Activated CD4-positive, CD25-positive, alpha-beta regulatory T cell treated with anti-CD3 and anti-CD28 coated beads, Interleukin-2, amount 50 U/mL, for 16 hours (primary cell): Measurements from ENCODE around the gene SLC27A4.
A peak's percentile ranks its signal among the peaks of the same experiment; 100 is the strongest.
"Not testable (repeated sequence)": the region's sequence is repeated elsewhere in the genome, so short reads cannot be mapped to it uniquely, and the experiment has no call there.

Experiments
- DNase-seq: peaks from one replicate; pipeline ENCODE4 v3.0.0-alpha.2; 2020; ENCODE audit warnings: low read depth, low spot score

The SLC27A4 gene

DNA sequence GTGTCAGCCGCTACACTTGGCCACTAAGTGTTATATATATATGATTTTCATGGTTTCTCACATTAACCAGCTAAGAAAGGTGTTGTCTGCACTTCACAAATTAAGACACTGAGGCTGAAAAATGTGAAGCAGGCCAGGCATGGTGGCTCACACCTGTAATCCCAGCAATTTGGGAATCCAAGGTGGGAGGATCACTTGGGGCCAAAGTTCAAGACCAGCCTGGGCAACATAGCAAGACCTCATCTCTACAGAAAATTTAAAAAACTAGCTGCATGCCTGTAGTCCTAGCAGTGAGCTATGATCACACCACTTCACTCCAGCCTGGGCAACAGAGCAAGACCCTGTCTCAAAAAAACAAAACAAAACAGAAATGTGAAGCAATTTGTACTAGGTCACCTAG is 15.9 kb upstream of the SLC27A4 start:
- DNase-seq: no peak

DNA sequence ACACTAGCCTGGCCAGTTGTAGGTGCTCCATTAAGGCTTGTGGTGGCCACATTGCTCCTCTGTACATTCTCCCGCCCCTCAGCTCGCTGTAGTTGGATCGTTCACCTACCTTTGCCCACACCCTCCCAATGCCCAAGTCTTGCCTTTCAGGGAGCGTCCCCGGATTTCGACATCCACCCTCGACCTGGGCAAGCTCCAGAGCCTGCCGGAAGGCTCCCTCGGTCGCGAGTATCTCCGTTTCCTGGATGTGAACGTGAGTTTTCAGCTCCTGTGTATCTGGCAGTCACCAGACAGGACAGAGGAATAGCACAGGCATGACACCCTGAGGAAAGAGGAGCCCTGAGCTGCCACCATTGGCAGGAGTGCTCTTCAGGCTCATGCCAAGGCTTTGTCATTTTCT is 14.7 kb upstream of the SLC27A4 start:
- no peak for DNase-seq

DNA sequence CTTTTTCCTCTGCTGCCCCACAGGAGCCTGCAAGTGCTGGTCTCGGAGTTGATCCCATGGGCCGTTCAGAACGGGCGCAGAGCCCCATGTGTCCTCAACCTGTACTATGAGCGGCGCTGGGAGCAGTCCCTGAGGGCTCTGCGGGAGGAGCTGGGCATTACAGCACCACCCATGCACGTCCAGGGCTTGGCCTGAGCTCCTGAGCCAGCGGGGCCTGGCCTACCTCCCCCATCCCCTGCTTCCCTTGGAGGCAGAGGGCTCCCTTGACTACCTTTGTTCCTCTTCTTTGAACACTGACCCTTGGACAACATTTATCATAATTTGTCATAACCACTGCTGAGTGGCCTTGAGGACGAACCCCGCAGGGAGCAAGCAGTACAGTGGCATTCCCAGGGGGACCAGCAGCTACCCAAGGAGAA is 6.9 kb upstream of the SLC27A4 start:
- DNase-seq: no peak

DNA sequence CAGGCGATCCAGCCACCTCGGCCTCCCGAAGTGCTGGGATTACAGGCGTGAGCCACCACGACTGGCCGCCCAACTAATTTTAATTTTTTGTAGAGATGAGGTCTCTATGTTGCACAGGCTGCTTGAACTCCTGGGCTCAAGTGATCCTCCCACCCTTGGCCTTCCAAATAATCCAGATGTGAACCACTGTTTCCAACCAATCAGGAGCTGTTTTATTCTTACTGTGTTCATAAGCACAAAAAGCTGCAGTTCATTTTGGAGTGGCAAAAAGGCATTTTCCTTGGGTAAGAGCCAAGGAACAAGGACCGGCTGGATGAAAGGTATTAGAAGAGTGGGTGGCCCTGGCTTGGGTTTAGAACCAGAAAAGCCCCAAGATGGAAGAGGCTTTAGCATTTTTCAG is 5.2 kb upstream of the SLC27A4 start:
- DNase-seq: no peak

DNA sequence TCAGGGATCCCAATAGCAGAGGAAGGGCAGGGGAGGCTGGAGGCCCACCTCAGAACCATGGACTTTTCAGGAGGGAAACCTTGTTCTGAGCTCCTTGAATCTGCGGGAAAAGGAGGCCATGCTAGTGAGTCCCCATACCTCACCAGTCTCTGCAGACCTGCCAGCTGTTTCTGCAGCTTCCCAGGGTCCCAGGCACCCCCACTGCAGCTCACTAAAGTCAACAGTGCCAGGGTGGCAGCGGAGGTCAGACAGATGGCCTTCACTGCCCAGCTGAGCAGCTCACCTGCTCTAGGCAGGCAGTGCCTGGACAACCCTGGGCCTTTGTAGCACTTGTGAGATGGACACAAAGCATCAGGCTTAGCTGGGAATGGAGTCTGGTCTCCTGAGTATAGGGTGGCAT is 4.4 kb upstream of the SLC27A4 start:
- no peak for DNase-seq

DNA sequence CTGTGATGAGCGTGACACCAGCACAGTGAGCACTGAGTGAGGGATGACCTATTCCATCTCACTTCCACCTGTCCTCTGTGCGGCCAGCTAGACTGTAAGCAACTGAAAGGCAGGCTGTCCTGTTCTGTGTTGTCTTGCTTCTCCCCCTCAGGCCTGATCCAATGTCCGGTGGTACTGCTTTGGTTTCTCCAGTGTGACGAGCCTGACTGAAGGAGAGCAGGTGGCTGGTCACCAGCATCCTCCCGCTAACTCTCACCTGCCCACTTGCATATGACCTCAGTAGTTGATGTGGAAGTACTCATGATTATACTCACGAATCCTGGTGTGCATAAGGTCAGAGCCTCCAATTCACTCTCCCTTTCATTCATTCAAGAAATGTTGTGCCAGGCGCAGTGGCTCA is 2.4 kb upstream of the SLC27A4 start:
- no peak for DNase-seq

DNA sequence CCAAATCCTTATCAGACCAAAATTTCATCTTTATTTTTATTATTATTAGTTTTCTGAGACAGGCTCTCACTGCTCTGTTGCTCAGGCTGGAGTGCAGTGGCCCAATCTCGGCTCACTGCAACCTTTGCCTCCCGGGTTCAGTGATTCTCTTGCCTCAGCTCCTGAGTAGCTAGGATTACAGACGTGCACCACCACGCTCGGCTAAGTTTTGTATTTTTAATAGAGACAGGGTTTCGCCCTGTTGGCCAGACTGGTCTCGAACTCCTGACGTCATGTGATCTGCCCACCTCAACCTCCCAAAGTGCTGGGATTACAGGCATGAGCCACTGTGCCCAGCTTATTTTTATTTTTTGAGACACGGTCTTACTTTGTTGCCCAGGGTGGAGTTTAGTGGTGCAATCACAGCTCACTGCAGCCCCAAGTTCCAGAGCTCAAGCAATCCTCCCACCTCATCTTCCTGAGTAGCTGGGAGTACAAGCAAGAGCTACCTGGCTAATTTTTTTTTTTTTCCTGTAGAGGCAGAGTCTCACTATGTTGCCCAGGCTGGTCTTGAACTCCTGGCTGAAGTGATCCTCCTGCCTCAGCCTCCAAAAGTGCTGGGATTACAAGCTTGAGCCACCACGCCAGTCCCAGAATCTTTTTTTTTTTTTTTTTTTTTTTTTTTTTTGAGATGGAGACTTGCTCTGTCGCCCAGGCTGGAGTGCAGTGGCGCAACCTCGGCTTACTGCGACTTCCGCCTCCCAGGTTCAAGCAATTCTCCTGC is 1.3 kb upstream of the SLC27A4 start:
- DNase-seq: not testable (repeated sequence)

DNA sequence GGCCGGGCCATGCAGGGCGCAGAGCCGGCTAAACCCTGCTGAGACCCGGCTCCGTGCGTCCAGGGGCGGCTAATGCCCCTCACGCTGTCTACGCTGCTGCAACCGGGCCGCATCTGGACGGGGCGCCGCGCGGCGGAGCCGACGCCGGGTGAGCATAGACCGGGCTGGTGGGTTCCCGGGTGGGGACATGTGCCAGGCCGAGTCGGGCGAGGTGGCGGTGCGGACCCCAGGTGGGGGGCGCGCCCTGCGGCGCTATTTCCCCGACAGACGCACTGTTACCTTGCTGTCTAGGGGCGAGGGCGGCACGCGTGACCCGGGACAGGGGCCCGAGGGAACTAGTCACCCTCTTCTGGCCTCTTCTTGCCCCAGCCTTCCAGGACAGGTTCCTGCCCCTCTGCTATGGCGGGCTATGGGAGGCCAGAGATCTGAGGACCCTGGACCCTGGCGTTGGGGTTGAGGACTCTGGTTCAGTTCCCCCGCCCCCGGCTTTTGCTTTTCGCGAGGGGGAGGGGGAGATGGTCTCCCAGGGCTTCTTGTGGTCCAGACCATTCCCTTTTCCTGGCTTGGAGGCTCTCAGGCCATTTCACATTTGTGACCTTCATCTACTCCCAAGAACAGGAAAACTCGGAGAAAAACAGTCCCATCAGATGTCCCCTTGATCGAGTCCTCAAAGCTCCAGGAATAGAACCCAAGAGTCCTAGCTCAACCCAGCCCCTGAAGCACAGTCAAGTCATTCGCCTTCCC is 536 bp downstream of the SLC27A4 start:
- DNase-seq: no peak

DNA sequence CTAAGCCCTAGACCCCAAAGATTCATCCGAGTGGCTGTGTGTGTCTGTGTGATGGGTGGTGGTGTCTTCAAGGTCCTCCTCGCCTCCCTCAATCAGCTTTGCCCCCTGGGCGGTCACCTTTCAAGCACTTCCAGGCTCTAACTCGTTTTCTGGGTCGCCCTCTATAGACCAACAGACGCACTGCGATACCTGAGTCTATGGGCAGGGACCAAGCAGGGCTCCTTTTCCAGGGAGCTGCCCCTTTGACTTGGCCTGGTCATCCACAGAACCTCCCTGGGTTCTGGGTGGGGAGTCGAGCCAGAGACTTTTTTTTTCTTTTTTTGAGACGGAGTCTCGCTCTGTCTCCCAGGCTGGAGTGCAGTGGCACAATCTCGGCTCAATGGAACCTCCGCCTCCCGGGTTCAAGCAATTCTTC is 1.1 kb downstream of the SLC27A4 start:
- DNase-seq: peak; percentile 36

DNA sequence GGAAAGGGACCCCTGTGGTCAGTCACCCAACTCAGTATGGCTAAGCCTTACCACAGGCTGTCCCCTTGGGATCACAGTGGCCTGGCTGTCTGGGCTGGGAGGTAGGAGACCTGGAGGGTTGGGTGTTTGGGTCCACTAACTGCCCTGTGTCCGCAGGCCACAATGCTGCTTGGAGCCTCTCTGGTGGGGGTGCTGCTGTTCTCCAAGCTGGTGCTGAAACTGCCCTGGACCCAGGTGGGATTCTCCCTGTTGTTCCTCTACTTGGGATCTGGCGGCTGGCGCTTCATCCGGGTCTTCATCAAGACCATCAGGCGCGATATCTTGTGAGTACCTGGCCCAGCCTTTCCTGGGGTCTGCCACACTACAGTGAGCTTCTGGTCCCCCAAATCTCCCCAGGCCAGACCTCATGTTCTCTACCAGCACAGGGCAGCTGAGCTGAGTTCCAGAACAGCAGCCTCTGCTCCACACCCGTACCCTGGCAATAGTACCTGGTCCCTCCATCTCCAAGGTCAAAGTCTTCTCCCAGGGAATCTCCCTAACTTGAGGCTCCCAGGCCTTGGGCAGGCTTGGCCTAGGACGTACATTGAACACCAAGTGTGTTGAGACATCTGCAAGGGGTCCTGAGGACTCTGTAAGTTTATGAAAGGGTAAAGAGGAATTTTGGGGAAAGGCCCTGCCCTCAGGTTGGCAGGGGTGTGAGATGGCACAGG is 2.8 kb downstream of the SLC27A4 start:
- DNase-seq: no peak

DNA sequence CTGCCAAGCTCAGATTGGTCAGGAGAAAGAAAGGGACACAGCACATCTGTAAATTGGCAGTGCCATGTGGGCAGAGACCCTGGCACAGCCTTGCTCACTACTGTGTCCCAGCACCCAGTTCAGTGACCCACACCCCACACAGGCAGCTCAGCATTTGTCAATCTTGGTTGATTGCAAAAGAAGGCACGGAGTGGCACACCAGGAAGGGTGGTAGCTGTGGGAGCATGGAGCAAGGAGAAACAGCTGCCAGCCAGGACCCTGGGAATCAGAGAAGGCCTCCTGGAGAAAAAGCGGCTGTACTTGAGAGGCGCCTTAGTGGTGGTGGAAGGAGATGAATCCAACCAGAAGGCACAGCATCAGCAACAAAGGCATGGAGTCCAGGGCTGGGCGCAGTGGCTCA is 3.5 kb downstream of the SLC27A4 start:
- DNase-seq: no peak

DNA sequence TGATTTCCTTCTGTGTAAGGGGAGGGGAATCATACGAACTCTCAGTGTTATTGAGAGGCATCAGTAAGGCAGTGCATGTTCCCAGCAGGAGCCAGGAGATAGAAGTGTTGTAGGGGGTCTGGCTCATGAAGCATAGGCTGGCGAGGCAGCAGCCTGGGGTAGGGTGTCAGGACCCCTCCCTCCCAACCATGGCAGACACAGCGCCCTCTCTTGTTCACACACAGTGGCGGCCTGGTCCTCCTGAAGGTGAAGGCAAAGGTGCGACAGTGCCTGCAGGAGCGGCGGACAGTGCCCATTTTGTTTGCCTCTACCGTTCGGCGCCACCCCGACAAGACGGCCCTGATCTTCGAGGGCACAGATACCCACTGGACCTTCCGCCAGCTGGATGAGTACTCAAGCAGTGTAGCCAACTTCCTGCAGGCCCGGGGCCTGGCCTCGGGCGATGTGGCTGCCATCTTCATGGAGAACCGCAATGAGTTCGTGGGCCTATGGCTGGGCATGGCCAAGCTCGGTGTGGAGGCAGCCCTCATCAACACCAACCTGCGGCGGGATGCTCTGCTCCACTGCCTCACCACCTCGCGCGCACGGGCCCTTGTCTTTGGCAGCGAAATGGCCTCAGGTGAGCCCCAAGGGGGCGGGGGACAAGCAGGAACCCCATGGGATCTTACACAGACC is 4.7 kb downstream of the SLC27A4 start:
- DNase-seq: no peak

DNA sequence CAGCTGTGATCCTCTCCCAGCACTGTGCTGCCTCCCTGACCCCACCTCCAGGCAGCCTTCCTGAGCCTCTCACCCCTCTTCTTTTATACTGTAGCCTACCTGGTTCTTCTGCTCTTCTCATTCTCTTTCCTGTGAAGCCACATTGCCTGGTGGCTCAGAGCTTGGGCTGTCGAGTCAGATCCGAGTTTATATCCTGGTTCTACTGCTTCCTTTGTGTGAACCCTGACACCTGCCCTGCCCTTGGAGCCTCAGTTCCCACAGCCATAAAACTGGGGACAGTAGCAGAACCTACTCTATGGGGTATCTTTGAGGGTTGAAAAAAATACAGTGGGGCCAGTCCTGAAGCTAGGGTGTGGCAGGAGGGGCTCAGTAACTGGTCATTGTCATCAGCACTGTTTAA is 8.8 kb downstream of the SLC27A4 start:
- no peak for DNase-seq

DNA sequence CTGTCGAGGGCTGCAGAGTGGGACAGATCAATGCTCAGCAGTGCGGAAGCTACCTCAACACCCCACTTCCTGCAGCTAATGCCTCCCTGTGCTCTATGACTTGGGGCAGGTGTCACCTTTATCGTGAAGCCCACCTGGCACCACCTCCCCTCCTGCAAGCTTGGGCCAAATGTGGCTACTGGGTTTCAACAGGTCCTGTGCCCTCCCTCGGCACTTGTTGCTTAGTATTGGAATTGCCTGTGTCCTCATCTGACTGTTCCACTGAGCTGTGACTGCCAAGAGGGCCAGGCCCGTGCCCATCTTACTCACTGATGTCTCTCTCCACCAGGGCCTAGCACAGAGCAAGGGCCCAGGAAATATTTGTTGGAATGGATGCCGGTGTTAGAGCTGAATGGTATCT is 9.4 kb downstream of the SLC27A4 start:
- no peak for DNase-seq

DNA sequence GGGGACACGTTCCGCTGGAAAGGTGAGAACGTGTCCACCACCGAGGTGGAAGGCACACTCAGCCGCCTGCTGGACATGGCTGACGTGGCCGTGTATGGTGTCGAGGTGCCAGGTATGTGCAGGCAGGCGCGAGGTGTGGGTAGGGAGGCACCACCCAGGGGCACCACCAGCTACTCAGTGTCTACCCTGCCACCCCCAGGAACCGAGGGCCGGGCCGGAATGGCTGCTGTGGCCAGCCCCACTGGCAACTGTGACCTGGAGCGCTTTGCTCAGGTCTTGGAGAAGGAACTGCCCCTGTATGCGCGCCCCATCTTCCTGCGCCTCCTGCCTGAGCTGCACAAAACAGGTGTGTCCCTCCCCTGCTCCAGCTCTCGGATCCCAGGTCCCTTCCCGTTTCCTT is 15.1 kb downstream of the SLC27A4 start:
- no peak for DNase-seq

DNA sequence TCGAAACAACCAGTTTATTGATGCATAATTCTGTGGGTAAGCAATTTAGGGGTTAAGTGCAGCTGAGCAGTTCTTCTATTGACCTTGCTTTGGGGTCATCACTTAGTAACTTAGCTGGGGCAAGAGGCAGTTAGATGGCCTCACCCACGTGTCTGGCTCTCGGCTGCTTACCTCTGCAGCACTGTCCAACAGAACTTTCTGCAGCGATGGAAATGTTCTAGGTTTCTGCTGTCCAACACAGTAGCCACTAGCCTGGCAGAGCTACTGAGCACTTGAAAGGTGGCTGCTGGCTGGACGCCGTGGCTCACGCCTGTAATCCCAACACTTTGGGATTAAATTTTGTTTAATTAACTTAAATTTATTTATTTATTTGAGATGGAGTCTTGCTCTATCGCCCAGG is 17.8 kb downstream of the SLC27A4 start:
- no peak for DNase-seq

DNA sequence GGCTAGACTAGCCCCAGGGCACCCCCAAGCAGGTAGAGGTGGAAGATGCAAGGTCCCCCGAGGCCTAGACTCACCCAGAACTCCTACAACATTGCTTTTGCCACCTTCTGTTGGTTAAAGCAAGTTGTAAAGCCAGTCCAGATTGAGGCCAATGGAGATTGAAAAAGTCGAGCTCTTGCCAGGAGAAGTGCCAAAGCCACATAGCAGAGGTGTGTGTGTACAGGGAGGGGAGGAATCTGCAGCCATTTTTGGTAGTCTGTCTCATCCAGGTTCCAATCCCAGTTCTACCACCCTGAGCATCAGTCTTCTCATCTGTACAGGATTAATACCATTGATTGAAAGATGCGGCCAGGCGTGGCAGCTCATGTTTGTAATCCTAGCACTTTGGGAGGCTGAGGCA is 18.5 kb downstream of the SLC27A4 start:
- no peak for DNase-seq

DNA sequence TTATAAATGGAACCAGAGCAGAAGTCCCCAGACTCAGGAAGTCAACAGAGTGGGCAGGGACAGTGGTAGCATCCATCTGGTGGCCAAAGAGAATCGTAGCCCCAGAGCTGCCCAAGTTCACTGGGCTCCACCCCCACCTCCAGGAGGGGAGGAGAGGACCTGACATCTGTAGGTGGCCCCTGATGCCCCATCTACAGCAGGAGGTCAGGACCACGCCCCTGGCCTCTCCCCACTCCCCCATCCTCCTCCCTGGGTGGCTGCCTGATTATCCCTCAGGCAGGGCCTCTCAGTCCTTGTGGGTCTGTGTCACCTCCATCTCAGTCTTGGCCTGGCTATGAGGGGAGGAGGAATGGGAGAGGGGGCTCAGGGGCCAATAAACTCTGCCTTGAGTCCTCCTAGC is 20.5 kb downstream of the SLC27A4 start:
- no peak for DNase-seq

DNA sequence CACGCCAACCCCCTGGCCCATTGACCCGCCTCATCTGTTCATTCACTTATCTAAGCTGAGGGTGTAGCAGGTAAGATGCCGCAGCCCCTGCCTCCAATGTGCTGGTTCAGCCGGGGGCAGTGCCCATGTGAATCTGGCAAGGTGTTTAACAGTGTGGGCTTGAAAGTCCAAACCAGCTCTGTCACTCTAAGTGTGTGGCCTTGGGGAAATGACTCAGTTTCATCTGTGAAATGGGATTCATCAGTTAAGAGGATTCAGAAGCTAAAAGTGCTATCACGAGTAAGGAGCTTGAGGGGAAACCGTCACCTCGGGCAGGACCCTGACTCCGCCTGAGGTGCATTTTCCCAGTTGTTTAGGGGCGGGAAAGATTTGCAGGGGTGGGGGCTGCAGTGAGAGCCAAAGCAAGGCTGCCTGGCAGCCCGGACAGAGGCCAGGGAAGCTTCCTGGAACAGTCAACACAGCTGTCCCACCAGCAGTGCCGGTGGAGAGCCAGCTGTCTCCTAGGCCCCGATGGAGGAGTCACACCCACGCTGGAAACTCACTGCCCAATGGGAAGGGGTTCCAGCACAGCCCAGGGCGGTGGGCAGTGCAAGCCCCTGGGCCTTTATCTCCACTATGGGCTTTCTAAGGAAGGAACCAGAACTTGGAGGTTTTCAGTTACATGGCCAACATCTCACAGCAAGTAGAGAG is 21.1 kb downstream of the SLC27A4 start:
- no peak for DNase-seq

DNA sequence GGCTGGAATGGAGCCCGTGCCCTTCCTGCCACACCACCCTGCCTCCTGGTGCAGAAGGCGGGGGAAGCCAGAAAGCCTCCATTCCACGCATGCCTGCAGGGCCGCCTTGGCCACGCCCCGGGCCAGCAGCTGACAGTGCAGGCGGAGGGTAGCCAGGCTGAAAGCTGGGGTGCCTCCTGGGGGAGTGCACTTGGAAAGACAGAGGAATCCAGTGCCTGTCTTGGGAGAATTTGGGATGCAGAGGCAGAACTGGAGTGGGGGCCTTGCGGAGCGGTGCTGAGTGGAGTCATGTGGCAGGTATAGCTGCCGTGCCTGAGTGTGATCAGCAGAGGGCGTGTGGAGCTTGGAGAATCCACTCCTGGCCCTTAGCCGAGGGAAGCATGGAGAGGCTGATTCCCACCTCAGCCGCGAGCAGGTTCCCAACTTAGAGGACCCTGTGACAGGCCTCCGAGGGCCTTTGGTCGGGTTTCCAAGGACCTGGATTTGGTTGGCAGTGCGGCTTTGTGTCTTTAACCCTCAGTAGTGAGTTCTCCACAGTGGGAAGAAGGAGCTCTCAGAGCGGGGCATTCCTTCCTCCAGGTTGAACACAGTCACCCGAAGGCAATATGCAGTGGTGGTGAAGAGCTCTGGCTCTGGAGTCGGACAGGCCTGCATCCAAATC is 21.8 kb downstream of the SLC27A4 start:
- DNase-seq: peak; percentile 50

DNA sequence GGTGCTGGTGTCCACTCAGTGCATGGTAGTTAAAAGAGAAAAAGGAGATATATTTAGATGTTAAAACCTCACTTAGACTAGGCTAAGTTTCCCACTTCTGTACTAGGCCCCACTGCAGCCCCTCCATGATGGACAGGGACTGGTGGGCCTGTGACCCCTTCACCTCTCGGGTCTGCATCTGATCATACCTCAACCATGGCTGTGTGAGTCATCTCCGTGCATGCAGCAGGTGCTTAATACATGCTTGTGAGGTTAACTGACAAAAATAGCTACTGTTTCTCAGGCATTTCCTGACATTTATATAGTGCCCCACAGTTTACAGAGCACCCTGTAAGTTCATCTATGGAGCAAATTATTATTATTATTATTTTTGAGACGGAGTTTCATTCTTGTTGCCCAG is 22.4 kb downstream of the SLC27A4 start:
- DNase-seq: no peak
